Right lobe of liver (tissue), 6 donors: Measurements from ENCODE around the gene KCTD7. TPM values are rescaled to one million over a fixed set of nuclear protein-coding genes. Genes with fewer than 3 reads are reported as not detected.
"Not testable (repeated sequence)": the region's sequence is repeated elsewhere in the genome, so short reads cannot be mapped to it uniquely, and the experiment has no call there.

Experiments
- ATAC-seq, 4 donors: fragments of 200-7000 bp; cut with Tn5 transposase; one replicate each; pipeline ENCODE4 v1.9.1; 2020; ENCODE audit warnings: mild to moderate bottlenecking in 4 of 4, moderate library complexity in 4 of 4
- DNase-seq, 3 donors: peaks; one replicate each; pipeline ENCODE4 v3.0.0-alpha.2; 2020
- H3K27ac ChIP-seq, 3 donors: fragments of 200-600 bp; one replicate each; pipeline ENCODE4 v1.8.0; 2022
- H3K27me3 ChIP-seq, 2 donors: fragments of 200-600 bp; one replicate each; pipeline ENCODE4 v1.8.0; 2022
- H3K36me3 ChIP-seq, 4 donors: fragments of 200-600 bp; sonication (generic) in 1 of 4; one replicate each; pipeline versions ENCODE4 v1.5.1 to v1.8.0; 2017 to 2022; ENCODE audit warnings: control low read depth in 1 of 4
- H3K4me1 ChIP-seq, 4 donors: fragments of 200-600 bp; sonication (generic) in 1 of 4; one replicate each; pipeline versions ENCODE4 v1.5.1 to v1.8.0; 2017 to 2022; ENCODE audit warnings: control low read depth in 1 of 4
- H3K4me3 ChIP-seq, 3 donors: fragments of 200-600 bp; one replicate each; pipeline ENCODE4 v1.8.0; 2022
- H3K9me3 ChIP-seq, 4 donors: fragments of 200-600 bp; sonication (generic) in 1 of 4; one replicate each; pipeline versions ENCODE4 v1.5.1 to v1.8.0; 2017 to 2022; ENCODE audit warnings: control low read depth in 1 of 4
- POLR2A ChIP-seq: fragments of 450-650 bp; IDR thresholded peaks from one replicate; pipeline ENCODE4 v1.6.1; 2017; ENCODE audit warnings: antibody characterized with exemption, mild to moderate bottlenecking
- WGBS: methylation state at CpG from one replicate; pipeline ENCODE4 v1.1.6; 2018; ENCODE audit warnings: low coverage, low lambda C conversion rate; ENCODE audit not compliant: insufficient coverage; ENCODE audit errors: missing lambda C conversion rate; 5-methylcytosine and 5-hydroxymethylcytosine counted together
- intact Hi-C, 2 donors: fragments of 100-400 bp; cut with DNase I; formaldehyde crosslinking; loops; one replicate each; pipeline versions ENCODE4 v1.11.2 to v1.14.1; 2022
- total RNA-seq, 6 experiments: library from RNA; depleted of rRNA in 2 of 6; stranded (reverse); fragments of >200 nt in 2 of 6; fragmentation: NEBNext Ultra II Directional in 3 of 6; extraction: Animal tissue kit (Norgen Biotek cat#: 25700) in 3 of 6; gene quantifications; one replicate each; pipeline versions ENCODE4 v1.1.0 to v1.2.4, GENCODE V29; 2016 to 2023
- TF ChIP-seq, protein P1 (sequence below), 4 donors: fragments of 200-600 bp in 3 of 4; fragments of 450-650 bp in 1 of 4; IDR thresholded peaks; one replicate each; pipeline versions ENCODE4 v1.5.1 to v1.8.0; 2016 to 2022; ENCODE audit warnings: antibody characterized with exemption in 4 of 4, mild to moderate bottlenecking in 2 of 4
- donor health status: DM: no; HTN: yes; CAD: no.
- donor health status: DM: no; HTN: no; CAD: no.
- donor health status: DM: no; HTN: no; CAD: no.
- donor health status: DM: no; HTN: yes; CAD: no.
- donor health status: DM: no; HTN: yes; CAD: no.

Gene KCTD7
- total RNA-seq, 6 experiments from 2014 or later: 1.4 to 5.7 (median 3.9) TPM

DNA sequence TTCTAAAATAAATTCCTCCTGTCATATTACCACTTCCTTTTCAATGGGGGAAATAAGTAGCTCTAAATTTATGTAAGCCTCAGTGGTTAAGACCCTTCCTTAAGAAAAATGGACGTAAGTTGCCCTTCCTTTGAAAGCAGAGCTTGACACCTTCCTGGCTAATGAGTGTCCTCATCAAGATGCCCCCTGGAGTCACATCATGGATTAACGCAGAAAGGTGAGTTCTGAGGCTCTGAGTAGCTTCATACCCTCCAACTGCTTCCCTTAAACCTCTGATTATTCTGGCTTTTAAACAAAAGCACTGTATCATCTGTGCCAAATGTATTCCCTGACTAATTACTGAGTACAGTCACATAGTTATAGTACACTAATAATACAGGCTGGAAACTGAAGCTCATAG is 14.7 kb downstream of the KCTD7 start:
- Histone ChIP-seq H3K9me3 (no peaks in the 10 kb centered on the region), H3K27me3 (no peaks in the 10 kb centered on the region), H3K27ac (no peak overlapping the region), H3K4me3 (no peak overlapping the region), H3K4me1 (peaks cover 0 to 6% (median 0%) of the 10 kb centered on the region in 4 donors), H3K36me3 (peaks cover 0 to 28% (median 7%) of the 10 kb centered on the region in 4 donors)
- TF ChIP-seq POLR2A: no peak
- no peak for ATAC-seq
- 94% methylated on average over 2 of the region's 2 CpGs for WGBS
- intact Hi-C loops: no loop called here
- DNase-seq: no peak

DNA sequence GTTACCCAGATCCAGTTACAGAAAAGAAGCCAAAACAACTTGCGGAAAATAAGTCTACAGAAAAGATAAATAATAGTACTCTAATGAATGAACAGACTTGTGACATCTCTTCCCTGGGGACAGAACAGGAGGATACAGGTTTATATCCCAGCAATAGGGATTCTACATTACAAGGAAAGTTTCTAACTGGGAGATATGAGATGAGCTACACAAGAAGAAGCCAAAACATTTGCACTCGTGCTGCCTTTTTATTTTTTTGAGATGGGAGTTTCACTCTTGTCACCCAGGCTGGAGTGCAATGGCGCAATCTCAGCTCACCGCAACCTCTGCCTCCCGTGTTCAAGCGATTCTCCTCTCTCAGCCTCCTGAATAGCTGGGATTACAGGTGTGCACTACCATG is 22.3 kb downstream of the KCTD7 start:
- H3K4me3 ChIP-seq, intact Hi-C loops, H3K27ac ChIP-seq, ATAC-seq, H3K36me3 ChIP-seq, H3K9me3 ChIP-seq, H3K27me3 ChIP-seq, H3K4me1 ChIP-seq, DNase-seq: not testable (repeated sequence)
- WGBS: 79% methylated on average over 6 of the region's 6 CpGs

DNA sequence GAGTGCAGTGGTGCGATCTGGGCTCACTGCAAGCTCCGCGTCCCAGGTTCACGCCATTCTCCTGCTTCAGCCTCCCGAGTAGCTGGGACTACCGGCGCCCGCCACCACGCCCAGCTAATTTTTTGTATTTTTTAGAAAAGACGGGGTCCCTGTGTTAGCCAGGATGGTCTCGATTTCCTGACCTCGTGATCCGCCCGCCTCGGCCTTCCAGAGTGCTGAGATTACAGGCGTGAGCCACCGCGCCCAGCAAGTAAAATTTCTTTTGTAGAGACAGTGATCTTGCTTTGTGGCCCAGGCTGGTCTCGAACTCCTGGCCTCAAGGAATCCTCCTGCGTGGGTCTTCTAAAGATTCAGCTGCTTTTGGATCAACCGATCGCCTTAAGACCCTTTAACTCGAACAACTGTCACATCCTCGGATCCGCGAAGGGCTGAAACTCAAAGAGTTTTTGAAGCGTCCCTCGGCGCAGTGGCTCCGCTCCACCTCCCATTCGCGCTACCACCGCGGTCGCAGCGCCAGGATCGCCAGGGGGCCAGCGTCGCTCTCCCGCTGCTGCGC is 25.1 kb downstream of the KCTD7 start:
- ATAC-seq, intact Hi-C loops, H3K4me1 ChIP-seq, H3K27me3 ChIP-seq, H3K36me3 ChIP-seq, H3K9me3 ChIP-seq, DNase-seq: not testable (repeated sequence)
- peak overlapping the region; percentile 81 to 87 (median 84) for H3K4me3 ChIP-seq
- WGBS: 9% methylated on average over 33 of the region's 41 CpGs
- peak overlapping the region; percentile 79 to 99 (median 95) for H3K27ac ChIP-seq
- TF ChIP-seq, protein P1, sequence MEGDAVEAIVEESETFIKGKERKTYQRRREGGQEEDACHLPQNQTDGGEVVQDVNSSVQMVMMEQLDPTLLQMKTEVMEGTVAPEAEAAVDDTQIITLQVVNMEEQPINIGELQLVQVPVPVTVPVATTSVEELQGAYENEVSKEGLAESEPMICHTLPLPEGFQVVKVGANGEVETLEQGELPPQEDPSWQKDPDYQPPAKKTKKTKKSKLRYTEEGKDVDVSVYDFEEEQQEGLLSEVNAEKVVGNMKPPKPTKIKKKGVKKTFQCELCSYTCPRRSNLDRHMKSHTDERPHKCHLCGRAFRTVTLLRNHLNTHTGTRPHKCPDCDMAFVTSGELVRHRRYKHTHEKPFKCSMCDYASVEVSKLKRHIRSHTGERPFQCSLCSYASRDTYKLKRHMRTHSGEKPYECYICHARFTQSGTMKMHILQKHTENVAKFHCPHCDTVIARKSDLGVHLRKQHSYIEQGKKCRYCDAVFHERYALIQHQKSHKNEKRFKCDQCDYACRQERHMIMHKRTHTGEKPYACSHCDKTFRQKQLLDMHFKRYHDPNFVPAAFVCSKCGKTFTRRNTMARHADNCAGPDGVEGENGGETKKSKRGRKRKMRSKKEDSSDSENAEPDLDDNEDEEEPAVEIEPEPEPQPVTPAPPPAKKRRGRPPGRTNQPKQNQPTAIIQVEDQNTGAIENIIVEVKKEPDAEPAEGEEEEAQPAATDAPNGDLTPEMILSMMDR (IDR thresholded peaks at IDR 0.05): peak in 2 of 4 donors; percentile 10 to 13

DNA sequence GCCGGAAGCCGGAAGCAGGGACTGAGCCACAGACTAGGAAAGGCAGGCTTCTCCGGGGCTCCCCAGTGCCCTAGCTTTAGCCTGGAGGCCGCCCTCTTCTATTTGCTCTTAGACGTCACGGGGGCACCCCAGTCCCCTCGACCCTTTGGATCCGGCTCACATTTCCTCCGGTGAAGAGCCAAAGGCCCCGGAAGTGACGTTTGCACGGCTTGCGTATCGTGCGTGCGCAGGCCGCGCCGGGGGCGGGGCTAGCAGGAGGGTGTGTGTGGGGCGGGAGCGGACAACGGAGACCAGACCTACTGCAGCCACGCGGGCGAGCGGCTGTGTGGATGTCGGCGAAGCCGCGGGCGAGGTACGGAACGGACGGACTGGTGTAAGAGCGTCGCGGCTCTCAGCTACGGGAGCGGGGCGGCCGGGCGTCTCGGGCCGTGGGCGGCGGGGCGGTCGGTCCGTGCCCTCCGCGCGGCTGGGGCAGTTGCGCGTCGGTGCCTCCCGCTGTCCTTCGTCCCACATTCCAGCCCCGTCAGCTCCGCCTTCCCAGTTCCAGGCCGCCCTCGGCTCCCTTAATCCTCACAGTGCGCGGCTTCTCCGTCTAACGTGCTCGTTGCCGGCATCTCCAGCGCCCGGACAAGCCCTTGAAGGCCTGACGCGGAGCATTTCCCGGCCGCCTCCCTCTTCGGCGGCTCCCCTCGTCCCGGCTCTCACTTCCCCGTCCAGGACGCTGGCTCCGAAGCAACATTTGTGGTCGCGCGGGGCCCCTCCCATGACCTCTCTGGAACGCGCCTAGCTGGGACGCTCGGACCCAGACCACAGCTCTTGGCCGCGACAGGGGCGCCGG is 25.8 kb downstream of the KCTD7 start:
- DNase-seq: peak; percentile 98 to 99 (median 98)
- peak; percentile 98 for TF ChIP-seq POLR2A
- TF ChIP-seq, protein P1 (IDR thresholded peaks at IDR 0.05): peak in 1 of 4 donors; percentile 23
- Histone ChIP-seq H3K4me1 (peaks cover 0 to 5% (median 0%) of the 10 kb centered on the region in 4 donors), H3K36me3 (no peaks in the 10 kb centered on the region), H3K27ac (peak overlapping the region; percentile 79 to 99 (median 95)), H3K4me3 (peak overlapping the region; percentile 81 to 87 (median 84)), H3K27me3 (no peaks in the 10 kb centered on the region), H3K9me3 (no peaks in the 10 kb centered on the region)
- peak; percentile 96 to 97 (median 96) for ATAC-seq
- intact Hi-C loops: no loop called here
- 0% methylated on average over 23 of the region's 92 CpGs for WGBS

DNA sequence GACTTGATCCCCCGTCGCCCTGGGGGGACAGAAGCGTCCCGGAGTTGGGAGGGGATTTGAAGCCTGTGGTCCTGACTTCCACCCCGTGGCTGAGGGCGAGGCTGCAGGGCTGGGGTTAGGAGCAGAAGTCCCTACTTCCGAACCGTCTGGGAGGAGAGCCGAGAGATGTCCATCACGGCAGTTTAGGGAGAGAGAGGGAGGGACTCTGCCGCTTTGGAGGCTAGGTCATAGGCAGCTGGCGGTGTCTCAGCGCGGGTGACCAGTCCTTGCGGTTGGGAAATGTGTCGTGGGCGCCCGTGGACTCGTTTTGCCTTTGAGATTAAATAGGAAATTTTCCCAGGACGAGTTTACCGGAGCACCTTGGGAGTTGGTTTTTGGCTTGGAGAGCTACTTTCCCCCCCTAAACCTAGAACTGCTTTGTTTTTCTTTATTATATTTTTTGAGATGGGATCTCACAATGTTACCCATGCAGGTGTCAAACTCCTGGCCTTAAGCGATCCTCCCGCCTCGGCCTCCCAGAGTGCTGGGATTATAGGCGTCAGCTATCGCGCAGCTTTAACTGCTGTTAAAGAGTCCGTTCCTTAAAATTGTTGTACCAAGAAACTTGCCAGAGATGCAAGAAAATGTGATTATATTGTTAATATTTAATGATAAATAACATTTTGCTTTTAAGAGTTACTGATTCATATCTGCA is 26.6 kb downstream of the KCTD7 start:
- intact Hi-C loops, H3K4me1 ChIP-seq, H3K27me3 ChIP-seq, H3K36me3 ChIP-seq, H3K9me3 ChIP-seq: not testable (repeated sequence)
- 14% methylated on average over 9 of the region's 28 CpGs for WGBS
- ATAC-seq: peak; percentile 58 to 67 (median 63)
- DNase-seq: peak in 2 of 3 donors; percentile 52 to 60
- peak overlapping the region; percentile 81 to 87 (median 84) for H3K4me3 ChIP-seq
- peak overlapping the region; percentile 79 to 99 (median 95) for H3K27ac ChIP-seq

DNA sequence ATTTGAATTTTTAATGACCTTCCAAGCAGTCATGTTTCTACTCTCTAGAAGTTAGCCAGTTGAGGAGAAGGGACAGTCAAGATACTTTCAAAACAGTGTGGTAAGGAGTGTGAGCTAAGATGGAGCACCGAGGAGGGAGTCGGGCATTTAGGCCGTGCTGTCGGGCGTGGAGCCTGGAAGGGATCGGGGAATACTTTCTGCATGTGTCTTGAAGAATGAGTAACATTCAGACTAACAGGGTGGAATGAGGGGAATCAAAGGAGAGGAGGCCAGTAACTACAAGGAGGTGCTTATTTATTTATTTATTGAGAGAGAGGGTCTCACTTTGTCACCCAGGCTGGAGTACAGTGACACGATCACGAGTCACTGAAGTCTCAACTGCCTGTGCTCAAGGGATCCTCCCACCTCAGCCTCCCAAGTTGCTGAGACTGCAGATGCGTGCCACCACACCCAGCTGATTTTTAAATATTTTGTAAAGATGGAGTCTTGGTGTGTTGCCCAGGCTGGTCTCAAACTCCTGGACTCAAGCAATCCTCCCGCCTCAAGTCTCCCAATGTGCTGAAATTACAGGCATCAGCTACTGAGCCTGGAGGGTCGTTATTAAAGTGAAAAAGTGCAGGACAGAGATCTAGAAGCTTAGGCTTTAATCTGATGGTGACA is 27.3 kb downstream of the KCTD7 start:
- H3K36me3 ChIP-seq, intact Hi-C loops, ATAC-seq, H3K9me3 ChIP-seq, H3K27me3 ChIP-seq, DNase-seq, H3K4me3 ChIP-seq, H3K27ac ChIP-seq, H3K4me1 ChIP-seq: not testable (repeated sequence)
- 94% methylated on average over 8 of the region's 11 CpGs for WGBS
